ENCODE results near the gene SLC24A4. TPM values are rescaled to one million over a fixed set of nuclear protein-coding genes. Genes with fewer than 3 reads are reported as not detected.

SLC24A4 gene
- total and polyA plus RNA-seq, 2 experiments from 2014 or later, result 0.46 to 0.50 TPM

DNA sequence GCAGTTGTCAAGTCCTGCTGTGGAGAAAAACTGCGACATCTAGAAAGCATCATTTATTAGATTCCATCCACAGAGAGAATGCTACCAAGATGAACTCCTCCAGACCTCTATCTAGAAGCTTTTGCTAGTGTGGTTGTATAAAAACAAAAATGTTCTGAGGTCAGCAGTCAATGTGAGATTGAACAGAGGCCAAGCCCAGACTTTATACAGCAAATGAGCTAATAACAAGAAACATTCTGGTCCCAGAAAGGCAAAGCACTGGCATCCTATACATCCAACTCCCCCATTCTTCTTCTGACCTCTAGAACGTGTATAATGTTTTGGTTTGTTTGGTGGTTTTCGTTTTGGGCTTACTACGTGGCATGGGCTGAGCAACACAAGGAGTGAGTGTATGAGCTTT lies 163.9 kb downstream of the SLC24A4 start:
- DNase-seq (ENCODE audit: low spot score), result no peak
- no peaks in the 10 kb centered on the region for H3K4me1 ChIP-seq (ENCODE audit: insufficient read depth)
- TF ChIP-seq EZH2 (IDR thresholded peaks at IDR 0.05; ENCODE audit: borderline replicate concordance) (no peak), EZH2phosphoT487 (IDR thresholded peaks at IDR 0.05; ENCODE audit: low read depth, severe bottlenecking, unreplicated experiment) (no peak)
- TF ChIP-seq, protein P1, sequence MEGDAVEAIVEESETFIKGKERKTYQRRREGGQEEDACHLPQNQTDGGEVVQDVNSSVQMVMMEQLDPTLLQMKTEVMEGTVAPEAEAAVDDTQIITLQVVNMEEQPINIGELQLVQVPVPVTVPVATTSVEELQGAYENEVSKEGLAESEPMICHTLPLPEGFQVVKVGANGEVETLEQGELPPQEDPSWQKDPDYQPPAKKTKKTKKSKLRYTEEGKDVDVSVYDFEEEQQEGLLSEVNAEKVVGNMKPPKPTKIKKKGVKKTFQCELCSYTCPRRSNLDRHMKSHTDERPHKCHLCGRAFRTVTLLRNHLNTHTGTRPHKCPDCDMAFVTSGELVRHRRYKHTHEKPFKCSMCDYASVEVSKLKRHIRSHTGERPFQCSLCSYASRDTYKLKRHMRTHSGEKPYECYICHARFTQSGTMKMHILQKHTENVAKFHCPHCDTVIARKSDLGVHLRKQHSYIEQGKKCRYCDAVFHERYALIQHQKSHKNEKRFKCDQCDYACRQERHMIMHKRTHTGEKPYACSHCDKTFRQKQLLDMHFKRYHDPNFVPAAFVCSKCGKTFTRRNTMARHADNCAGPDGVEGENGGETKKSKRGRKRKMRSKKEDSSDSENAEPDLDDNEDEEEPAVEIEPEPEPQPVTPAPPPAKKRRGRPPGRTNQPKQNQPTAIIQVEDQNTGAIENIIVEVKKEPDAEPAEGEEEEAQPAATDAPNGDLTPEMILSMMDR (IDR thresholded peaks at IDR 0.05; ENCODE audit: poor library complexity), result no peak
- no peak overlapping the region for H2AFZ ChIP-seq
- WGBS (ENCODE audit: low lambda C conversion rate, missing lambda C conversion rate), result 90% methylated on average over 4 of the region's 4 CpGs
- no peaks in the 10 kb centered on the region for H3K9me2 ChIP-seq (replicated peaks; ENCODE audit: insufficient read depth)
- no peaks in the 10 kb centered on the region for H3K9me3 ChIP-seq (ENCODE audit: low read depth)
- no peaks in the 10 kb centered on the region for H3K36me3 ChIP-seq (replicated peaks; ENCODE audit: insufficient read depth, low read depth)
- no peak overlapping the region for H3K27ac ChIP-seq
- H3K4me2 ChIP-seq, result no peak overlapping the region
- H3K79me2 ChIP-seq, result no peaks in the 10 kb centered on the region
- no peaks in the 10 kb centered on the region for H4K20me1 ChIP-seq (ENCODE audit: insufficient read depth, poor library complexity, severe bottlenecking)
- no peak overlapping the region for H3K4me3 ChIP-seq
- H3K27me3 ChIP-seq, result no peaks in the 10 kb centered on the region

DNA sequence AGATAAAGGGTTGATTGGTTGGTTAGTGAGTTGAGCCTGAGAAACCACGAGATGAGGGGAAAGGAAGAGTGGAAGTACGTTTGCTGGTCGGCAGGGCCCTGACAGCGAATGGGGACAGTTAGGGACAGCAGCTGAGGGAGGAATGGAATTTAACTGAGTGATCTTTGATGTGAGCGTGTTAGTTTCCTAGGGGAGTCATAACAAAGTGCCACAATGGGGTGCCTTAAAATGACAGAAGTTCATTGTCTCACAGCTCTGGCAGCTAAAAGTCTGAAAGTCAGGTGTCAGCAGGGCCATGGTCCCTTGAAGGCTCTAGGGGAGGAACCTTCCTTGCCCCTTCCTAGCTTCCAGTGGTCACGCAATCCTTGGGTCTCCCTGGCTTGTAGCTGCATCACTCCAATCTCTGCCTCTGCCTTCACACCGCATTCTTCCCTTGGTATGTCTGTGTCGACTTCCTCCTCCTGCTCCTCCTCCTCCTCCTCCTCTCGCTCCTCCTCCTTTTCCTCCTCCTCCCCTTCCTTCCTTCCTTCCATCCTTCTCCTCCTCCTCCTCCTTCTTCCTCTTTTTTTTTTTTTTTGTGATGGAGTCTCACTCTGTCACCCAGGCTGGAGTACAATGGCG lies 164.7 kb downstream of the SLC24A4 start:
- no peak overlapping the region for H3K4me3 ChIP-seq
- H3K27me3 ChIP-seq, result no peaks in the 10 kb centered on the region
- H4K20me1 ChIP-seq (ENCODE audit: insufficient read depth, poor library complexity, severe bottlenecking), result no peaks in the 10 kb centered on the region
- no peak for DNase-seq (ENCODE audit: low spot score)
- no peaks in the 10 kb centered on the region for H3K9me3 ChIP-seq (ENCODE audit: low read depth)
- H3K9me2 ChIP-seq (replicated peaks; ENCODE audit: insufficient read depth), result no peaks in the 10 kb centered on the region
- H3K79me2 ChIP-seq, result no peaks in the 10 kb centered on the region
- WGBS (ENCODE audit: low lambda C conversion rate, missing lambda C conversion rate), result 77% methylated on average over 7 of the region's 10 CpGs
- no peak overlapping the region for H2AFZ ChIP-seq
- H3K4me1 ChIP-seq (ENCODE audit: insufficient read depth), result no peaks in the 10 kb centered on the region
- H3K4me2 ChIP-seq, result no peak overlapping the region
- no peaks in the 10 kb centered on the region for H3K36me3 ChIP-seq (replicated peaks; ENCODE audit: insufficient read depth, low read depth)
- TF ChIP-seq EZH2 (IDR thresholded peaks at IDR 0.05; ENCODE audit: borderline replicate concordance) (no peak), EZH2phosphoT487 (IDR thresholded peaks at IDR 0.05; ENCODE audit: low read depth, severe bottlenecking, unreplicated experiment) (no peak)
- TF ChIP-seq, protein P1 (IDR thresholded peaks at IDR 0.05; ENCODE audit: poor library complexity), result no peak
- no peak overlapping the region for H3K27ac ChIP-seq

DNA sequence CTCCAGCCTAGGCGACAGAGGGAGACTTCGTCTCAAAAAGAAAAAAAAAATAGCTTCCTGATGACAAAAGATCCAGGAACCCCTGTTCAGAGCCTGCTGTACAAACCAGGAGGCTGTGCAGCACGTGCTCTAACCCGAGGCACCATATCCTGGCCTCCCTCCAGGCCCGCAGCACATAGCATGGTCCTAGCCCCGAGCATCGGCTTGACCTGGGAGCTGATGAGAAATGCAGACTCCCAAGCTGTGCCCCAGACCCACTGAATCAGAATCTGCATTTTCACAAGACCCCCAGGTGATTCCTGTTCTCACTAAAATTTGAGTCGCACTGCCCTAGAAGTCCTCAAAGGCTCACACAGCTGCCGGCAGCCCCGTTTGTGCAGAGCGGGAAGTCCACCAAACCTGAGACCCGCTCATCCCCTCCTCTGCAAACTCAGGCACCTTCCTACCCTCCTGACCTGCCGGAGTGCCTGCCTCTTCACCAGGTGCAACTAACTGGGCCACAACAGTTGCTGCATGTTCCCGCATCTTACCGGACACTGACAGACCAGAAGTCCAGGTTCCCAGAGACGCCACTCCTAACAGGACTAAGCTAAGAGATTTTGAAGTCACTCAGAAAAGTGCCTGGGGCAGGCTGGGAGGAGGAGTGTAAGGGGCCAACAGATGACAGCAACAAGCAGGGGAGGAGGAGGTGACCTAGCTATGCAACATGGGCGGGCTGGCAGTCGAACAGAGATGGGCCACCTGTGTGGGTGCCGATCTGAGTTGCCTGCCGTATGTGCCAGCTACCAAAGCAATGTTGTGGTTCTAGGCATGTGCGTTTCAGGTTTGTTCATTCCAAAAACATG lies 166.7 kb downstream of the SLC24A4 start:
- no peaks in the 10 kb centered on the region for H3K9me3 ChIP-seq (ENCODE audit: low read depth)
- no peak for DNase-seq (ENCODE audit: low spot score)
- H3K9me2 ChIP-seq (replicated peaks; ENCODE audit: insufficient read depth), result no peaks in the 10 kb centered on the region
- H4K20me1 ChIP-seq (ENCODE audit: insufficient read depth, poor library complexity, severe bottlenecking), result no peaks in the 10 kb centered on the region
- H3K27me3 ChIP-seq, result no peaks in the 10 kb centered on the region
- H3K27ac ChIP-seq, result no peak overlapping the region
- no peaks in the 10 kb centered on the region for H3K79me2 ChIP-seq
- WGBS (ENCODE audit: low lambda C conversion rate, missing lambda C conversion rate), result 92% methylated on average over 21 of the region's 21 CpGs
- TF ChIP-seq, protein P1 (IDR thresholded peaks at IDR 0.05; ENCODE audit: poor library complexity), result no peak
- TF ChIP-seq EZH2phosphoT487 (IDR thresholded peaks at IDR 0.05; ENCODE audit: low read depth, severe bottlenecking, unreplicated experiment) (no peak), EZH2 (IDR thresholded peaks at IDR 0.05; ENCODE audit: borderline replicate concordance) (no peak)
- H3K4me2 ChIP-seq, result no peak overlapping the region
- H2AFZ ChIP-seq, result no peak overlapping the region
- H3K4me3 ChIP-seq, result no peak overlapping the region
- no peaks in the 10 kb centered on the region for H3K4me1 ChIP-seq (ENCODE audit: insufficient read depth)
- H3K36me3 ChIP-seq (replicated peaks; ENCODE audit: insufficient read depth, low read depth), result no peaks in the 10 kb centered on the region

Data from hepatocyte (in vitro differentiated cells).